ENCODE measurements around the gene TSACC. TPM values are rescaled to one million over a fixed set of nuclear protein-coding genes. Genes with fewer than 3 reads are reported as not detected.
"Not testable (repeated sequence)": the region's sequence is repeated elsewhere in the genome, so short reads cannot be mapped to it uniquely, and the experiment has no call there.

TSACC gene
- total RNA-seq, 1 donor from 2014 or later: not detected

GRCh38 chr1:156346636-156347035, 8.3 kb downstream of the TSACC start:
- H3K27me3 Mint-ChIP-seq (ENCODE audit: unreplicated experiment): peaks cover 61% of the 10 kb centered on the region
- TF ChIP-seq CTCF (IDR thresholded peaks at IDR 0.05): no peak
- H3K4me3 Mint-ChIP-seq (ENCODE audit: unreplicated experiment): no peak overlapping the region
- H3K9me3 Mint-ChIP-seq (ENCODE audit: unreplicated experiment): no peaks in the 10 kb centered on the region
- H3K36me3 Mint-ChIP-seq (ENCODE audit: unreplicated experiment): no peaks in the 10 kb centered on the region
- H3K4me1 Mint-ChIP-seq (ENCODE audit: unreplicated experiment): peaks cover 6% of the 10 kb centered on the region
- no peak overlapping the region for H3K27ac Mint-ChIP-seq (ENCODE audit: unreplicated experiment)
- no peak for DNase-seq (ENCODE audit: extremely low spot score, unreplicated experiment)

GRCh38 chr1:156347331-156347730, 9.0 kb downstream of the TSACC start:
- H3K27me3 Mint-ChIP-seq (ENCODE audit: unreplicated experiment): peaks cover 66% of the 10 kb centered on the region

GRCh38 chr1:156352481-156352880, 14.2 kb downstream of the TSACC start:
- not testable (repeated sequence) for H3K9me3 Mint-ChIP-seq (ENCODE audit: unreplicated experiment); H3K4me1 Mint-ChIP-seq (ENCODE audit: unreplicated experiment); H3K36me3 Mint-ChIP-seq (ENCODE audit: unreplicated experiment); DNase-seq (ENCODE audit: extremely low spot score, unreplicated experiment); H3K4me3 Mint-ChIP-seq (ENCODE audit: unreplicated experiment); H3K27ac Mint-ChIP-seq (ENCODE audit: unreplicated experiment)
- peaks cover 71% of the 10 kb centered on the region for H3K27me3 Mint-ChIP-seq (ENCODE audit: unreplicated experiment)

More at GRCh38 chr1:156347331-156347730, 9.0 kb downstream of the TSACC start:
- Mint-ChIP-seq H3K4me1 (ENCODE audit: unreplicated experiment) (peaks cover 6% of the 10 kb centered on the region), H3K27ac (ENCODE audit: unreplicated experiment) (no peak overlapping the region), H3K36me3 (ENCODE audit: unreplicated experiment) (no peaks in the 10 kb centered on the region), H3K4me3 (ENCODE audit: unreplicated experiment) (no peak overlapping the region), H3K9me3 (ENCODE audit: unreplicated experiment) (no peaks in the 10 kb centered on the region)
- no peak for DNase-seq (ENCODE audit: extremely low spot score, unreplicated experiment)
- no peak for TF ChIP-seq CTCF (IDR thresholded peaks at IDR 0.05)

GRCh38 chr1:156356262-156356874, 18.0 kb downstream of the TSACC start:
- Mint-ChIP-seq H3K36me3 (ENCODE audit: unreplicated experiment) (no peaks in the 10 kb centered on the region), H3K27ac (ENCODE audit: unreplicated experiment) (no peak overlapping the region), H3K9me3 (ENCODE audit: unreplicated experiment) (no peaks in the 10 kb centered on the region), H3K4me3 (ENCODE audit: unreplicated experiment) (no peak overlapping the region), H3K4me1 (ENCODE audit: unreplicated experiment) (peaks cover 2% of the 10 kb centered on the region), H3K27me3 (ENCODE audit: unreplicated experiment) (peaks cover 77% of the 10 kb centered on the region)
- TF ChIP-seq CTCF (IDR thresholded peaks at IDR 0.05): no peak
- DNase-seq (ENCODE audit: extremely low spot score, unreplicated experiment): no peak

- DNase-seq (ENCODE audit: extremely low spot score, unreplicated experiment): no peak
Observed at GRCh38 chr1:156356875-156357534, 18.7 kb downstream of the TSACC start.

More at GRCh38 chr1:156356875-156357534, 18.7 kb downstream of the TSACC start:
- Mint-ChIP-seq H3K27me3 (ENCODE audit: unreplicated experiment) (peaks cover 72% of the 10 kb centered on the region), H3K27ac (ENCODE audit: unreplicated experiment) (no peak overlapping the region), H3K4me3 (ENCODE audit: unreplicated experiment) (no peak overlapping the region), H3K9me3 (ENCODE audit: unreplicated experiment) (no peaks in the 10 kb centered on the region), H3K36me3 (ENCODE audit: unreplicated experiment) (no peaks in the 10 kb centered on the region), H3K4me1 (ENCODE audit: unreplicated experiment) (peaks cover 2% of the 10 kb centered on the region)
- peak; percentile 67 for TF ChIP-seq CTCF (IDR thresholded peaks at IDR 0.05)

Data from osteocyte (in vitro differentiated cells).